D721Med (cell line): ENCODE measurements around the gene CDC26.

ENCODE experiments used
- DNase-seq: peaks from one replicate; pipeline ENCODE4 v3.0.0; 2011; ENCODE audit warnings: low spot score; ENCODE audit not compliant: insufficient read length
- FAIRE-seq: peaks from 2 replicates; lab custom pipeline; 2011; peaks lifted over from hg19 to GRCh38; lab: Jason Lieb, UNC
- TF ChIP-seq, protein P1 (sequence below): IDR thresholded peaks from 2 replicates; pipeline ENCODE4 v1.5.1; 2012; ENCODE audit warnings: mild to moderate bottlenecking, control low read depth; ENCODE audit not compliant: insufficient read depth; ENCODE audit errors: missing control alignments

CDC26 gene

DNA sequence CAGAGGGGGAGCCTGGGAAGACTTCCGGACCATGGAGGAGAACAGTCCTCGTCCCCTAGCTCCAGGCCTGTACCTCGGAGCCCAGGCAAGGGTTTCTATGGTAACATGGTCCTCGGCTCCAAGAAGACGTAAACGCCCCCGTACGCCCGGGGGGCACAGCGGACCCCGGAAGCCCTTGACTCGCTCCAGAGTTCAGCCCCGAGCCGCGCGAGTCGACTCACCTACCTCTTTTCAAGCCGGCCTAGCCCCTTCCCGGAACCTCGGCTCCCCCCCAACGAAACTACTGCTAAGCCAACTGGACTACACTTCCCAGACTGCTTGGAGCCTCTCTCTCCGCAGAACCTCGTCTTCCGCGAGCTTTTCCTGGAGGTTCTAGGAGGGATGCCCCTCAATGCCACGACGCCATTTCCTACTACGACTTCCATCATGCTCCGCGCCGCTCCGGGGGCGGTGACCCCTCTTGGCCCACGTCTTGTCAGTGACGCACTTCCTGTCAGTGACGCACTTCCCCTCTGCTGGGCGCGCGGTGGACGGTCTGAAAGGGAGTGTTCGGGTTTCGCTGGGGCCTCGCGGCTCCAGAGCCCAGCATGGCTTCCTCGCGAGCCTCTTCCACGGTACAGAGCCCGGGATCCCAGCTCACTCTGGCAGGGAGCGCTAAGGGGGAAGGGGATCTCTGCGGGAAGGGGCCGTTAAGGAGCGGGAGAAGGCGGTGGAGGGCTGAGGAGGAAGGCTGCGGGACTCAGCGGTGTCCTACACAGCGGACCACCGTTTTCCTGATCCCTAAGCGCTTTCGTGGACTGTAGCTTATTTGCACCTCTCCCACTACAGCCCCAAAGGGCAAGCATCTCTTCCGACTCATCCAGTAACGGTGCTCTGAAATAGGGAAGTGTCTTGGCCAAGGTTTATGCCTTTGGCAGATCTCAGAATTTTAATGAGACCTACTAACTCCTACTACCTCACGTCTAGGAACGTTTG is at the start of gene CDC26, which contains the start of gene PRPF4:
Gene CDC26 (minus strand): TSS at position 416 of the 975 bp plus-strand sequence. CDS start 3,065 bp downstream, outside the sequence.
Gene PRPF4 (plus strand): TSS at position 502 of the 975 bp plus-strand sequence. CDS start 86 bp downstream, at position 588.
- peak; percentile 79 for DNase-seq
- FAIRE-seq: no peak
- TF ChIP-seq, protein P1, sequence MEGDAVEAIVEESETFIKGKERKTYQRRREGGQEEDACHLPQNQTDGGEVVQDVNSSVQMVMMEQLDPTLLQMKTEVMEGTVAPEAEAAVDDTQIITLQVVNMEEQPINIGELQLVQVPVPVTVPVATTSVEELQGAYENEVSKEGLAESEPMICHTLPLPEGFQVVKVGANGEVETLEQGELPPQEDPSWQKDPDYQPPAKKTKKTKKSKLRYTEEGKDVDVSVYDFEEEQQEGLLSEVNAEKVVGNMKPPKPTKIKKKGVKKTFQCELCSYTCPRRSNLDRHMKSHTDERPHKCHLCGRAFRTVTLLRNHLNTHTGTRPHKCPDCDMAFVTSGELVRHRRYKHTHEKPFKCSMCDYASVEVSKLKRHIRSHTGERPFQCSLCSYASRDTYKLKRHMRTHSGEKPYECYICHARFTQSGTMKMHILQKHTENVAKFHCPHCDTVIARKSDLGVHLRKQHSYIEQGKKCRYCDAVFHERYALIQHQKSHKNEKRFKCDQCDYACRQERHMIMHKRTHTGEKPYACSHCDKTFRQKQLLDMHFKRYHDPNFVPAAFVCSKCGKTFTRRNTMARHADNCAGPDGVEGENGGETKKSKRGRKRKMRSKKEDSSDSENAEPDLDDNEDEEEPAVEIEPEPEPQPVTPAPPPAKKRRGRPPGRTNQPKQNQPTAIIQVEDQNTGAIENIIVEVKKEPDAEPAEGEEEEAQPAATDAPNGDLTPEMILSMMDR: no peak

DNA sequence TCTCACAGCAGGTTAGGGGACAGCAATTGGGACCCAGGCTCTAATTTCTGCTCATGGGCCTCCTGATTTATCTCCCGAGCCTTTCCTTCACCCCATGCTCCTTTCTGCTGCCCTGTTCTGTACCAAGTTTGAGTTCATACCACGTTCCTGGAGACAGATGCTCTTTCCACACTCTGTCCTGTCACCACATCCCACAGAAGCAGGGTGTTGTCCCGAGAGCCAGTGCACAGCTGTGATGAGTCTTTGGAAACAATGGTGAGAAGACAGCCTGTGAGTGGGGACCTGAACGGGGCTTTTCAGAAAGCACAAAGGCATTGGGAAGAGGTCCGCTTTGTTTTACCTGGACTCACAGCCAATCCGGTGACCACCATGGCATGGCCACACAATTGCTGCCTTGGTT is 47.3 kb upstream of the CDC26 start:
- TF ChIP-seq, protein P1: no peak
- FAIRE-seq: no peak
- no peak for DNase-seq

DNA sequence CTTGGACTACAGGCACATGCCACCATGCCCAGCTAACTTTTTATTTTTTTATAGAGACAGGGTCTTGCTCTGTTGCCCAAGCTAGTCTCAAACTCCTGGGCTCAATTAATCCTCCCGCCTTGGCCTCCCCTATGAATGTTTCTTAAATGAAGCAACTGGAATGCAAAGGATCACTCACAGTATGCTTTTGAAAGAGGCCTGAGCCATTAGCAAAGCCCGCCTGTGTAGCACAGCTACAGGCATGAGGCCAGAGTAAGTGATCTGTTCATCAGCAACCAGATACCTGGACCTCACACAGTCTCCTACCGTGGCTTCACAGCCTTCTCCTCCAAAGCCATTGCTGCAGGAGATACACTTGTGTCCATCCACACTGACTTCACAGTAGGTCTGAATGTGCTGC is 44.7 kb upstream of the CDC26 start:
- DNase-seq (no peak), FAIRE-seq (no peak)
- TF ChIP-seq, protein P1: no peak

DNA sequence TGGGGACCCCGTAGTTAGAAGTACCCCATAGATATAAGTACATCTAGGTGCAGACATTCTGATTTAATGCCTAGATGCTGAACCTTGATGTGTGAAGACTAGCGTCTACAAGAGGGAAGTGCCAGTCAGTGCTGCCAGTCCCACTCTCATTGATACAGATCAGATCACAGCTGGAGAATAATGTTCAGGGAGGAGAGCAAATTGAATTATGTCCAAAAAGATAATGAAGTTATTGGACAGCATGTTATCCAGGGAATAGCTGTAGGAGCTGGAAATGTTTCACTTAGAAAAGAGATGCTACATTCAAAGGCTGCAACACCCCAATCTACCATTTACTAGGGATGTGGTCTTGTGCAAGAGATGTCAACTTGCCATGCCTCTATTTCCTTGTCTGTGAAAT is 43.7 kb upstream of the CDC26 start:
- no peak for FAIRE-seq
- DNase-seq: no peak
- TF ChIP-seq, protein P1: no peak

DNA sequence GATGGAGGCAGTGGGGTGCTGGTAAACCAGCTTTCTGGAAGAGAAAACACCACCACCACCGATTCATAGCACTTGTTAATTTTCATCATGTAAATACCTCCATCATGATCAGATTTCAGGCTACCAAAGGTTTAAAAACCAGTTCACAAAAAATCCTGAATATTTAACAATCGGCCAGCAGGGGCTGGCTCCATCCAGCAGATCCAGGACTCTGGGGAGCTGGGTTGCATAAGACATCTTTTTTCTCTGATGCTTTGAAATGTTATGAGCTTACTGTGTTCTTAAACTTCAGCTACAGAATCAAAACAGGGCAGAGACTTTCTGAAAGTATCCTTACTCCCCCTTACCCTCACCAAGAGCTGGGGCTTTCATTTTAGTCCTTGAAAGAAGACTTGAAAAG is 42.4 kb upstream of the CDC26 start:
- no peak for FAIRE-seq
- TF ChIP-seq, protein P1: no peak
- no peak for DNase-seq

DNA sequence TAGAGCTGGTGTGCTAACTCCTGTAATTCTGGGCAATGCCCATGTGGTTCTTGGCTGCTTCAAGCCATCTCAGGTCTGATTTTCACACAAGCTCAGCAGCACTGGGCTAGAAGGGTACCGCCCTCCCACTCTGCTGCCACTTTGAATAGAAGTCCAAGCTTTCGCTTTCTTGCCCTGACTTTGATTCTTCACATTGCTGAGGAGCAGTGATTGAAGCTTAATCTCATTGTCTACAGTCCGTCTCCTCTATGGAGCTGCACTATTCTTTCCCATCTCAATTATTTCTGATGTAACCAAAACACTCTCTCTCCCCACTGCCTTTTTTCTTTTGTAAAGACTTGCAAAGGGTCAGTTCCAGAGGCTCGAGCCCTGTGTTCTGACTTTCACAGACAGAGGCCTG is 40.7 kb upstream of the CDC26 start:
- TF ChIP-seq, protein P1: no peak

DNA sequence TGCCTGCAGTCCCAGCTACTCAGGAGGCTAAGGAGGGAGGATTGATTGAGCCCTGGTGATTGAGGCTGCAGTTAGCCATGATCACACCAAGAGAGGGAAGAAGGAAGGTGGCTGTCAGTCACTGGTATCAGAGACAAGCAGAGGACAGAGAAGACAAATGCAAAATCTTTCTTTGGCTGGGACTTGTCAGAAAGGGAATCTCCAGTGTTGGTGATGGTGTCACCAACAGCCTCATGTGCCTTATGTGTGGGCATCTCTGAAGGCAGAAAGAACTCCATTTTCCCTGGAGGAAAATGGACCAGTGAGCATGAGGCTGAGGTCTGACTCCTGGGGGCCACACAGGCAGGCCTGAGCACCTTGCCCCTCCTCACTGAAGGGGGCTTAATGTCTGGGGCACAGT is 39.9 kb upstream of the CDC26 start:
- DNase-seq (no peak), FAIRE-seq (no peak)
- TF ChIP-seq, protein P1: no peak

More for the DNA sequence above, 40.7 kb upstream of the CDC26 start:
- FAIRE-seq: no peak
- DNase-seq: no peak
